ENCODE results near the gene CD19. TPM values are rescaled to one million over a fixed set of nuclear protein-coding genes. Genes with fewer than 3 reads are reported as not detected.

The CD19 gene
- total and polyA plus RNA-seq, 10 of the 15 experiments (the other 5 are each of a cell fraction or from before 2014, with no cell fraction given): 1.2 to 125 (median 77.2) TPM

- no peak for TF ChIP-seq ZBTB11 (CRISPR knock-in tag; IDR thresholded peaks at IDR 0.05)
- no peak for TF ChIP-seq ZZZ3 (IDR thresholded peaks at IDR 0.05; ENCODE audit: control insufficient read depth, insufficient read length, low read depth)
- TF ChIP-seq NR2C2 (IDR thresholded peaks at IDR 0.05; ENCODE audit: borderline replicate concordance, control insufficient read depth, insufficient read length, low read depth): no peak
- TF ChIP-seq ZNF217 (IDR thresholded peaks at IDR 0.05): no peak
- TF ChIP-seq PML (IDR thresholded peaks at IDR 0.05; ENCODE audit: low read length): no peak; the same call in 1 of the 2 replicates
- TF ChIP-seq RAD21 (IDR thresholded peaks at IDR 0.05; ENCODE audit: insufficient read depth, low read depth, low read length): no peak
- no peak for TF ChIP-seq ZNF592 (IDR thresholded peaks at IDR 0.05)
- TF ChIP-seq MYB (IDR thresholded peaks at IDR 0.05; ENCODE audit: borderline replicate concordance, low read depth, low read length): no peak
- peak; percentile 80 for TF ChIP-seq EED (IDR thresholded peaks at IDR 0.05; ENCODE audit: low read depth)
- TF ChIP-seq SKIL (IDR thresholded peaks at IDR 0.05; ENCODE audit: low read depth, poor library complexity, severe bottlenecking): peak; percentile 56
- peak; percentile 49 for TF ChIP-seq ZNF687 (IDR thresholded peaks at IDR 0.05)
- no peak for TF ChIP-seq SMAD5 (IDR thresholded peaks at IDR 0.05; ENCODE audit: low read depth)
These were observed 7.9 kb upstream of the CD19 start (continued) for GRCh38 chr16:28923652-28924398.

All from GM12878 (cell line).